Myocyte (in vitro differentiated cells): Measurements from ENCODE around the gene ESPNL. TPM values are rescaled to one million over a fixed set of nuclear protein-coding genes. Genes with fewer than 3 reads are reported as not detected.
"Not testable (repeated sequence)": the region's sequence is repeated elsewhere in the genome, so short reads cannot be mapped to it uniquely, and the experiment has no call there.

ENCODE experiments used
- DNase-seq: peaks from one replicate; pipeline ENCODE4 v3.0.0-alpha.2; 2012; ENCODE audit warnings: low read depth
- total RNA-seq: library from RNA; depleted of rRNA; stranded (reverse); fragments of >200 nt; gene quantifications from 2 replicates; pipeline ENCODE4 v1.2.3, GENCODE V29; 2014

The ESPNL gene
- total RNA-seq, 1 donor from 2014 or later: 7.4 TPM

GRCh38 chr2:238168196-238169047 lies 68.3 kb downstream of the ESPNL start:
- DNase-seq: no peak

GRCh38 chr2:238169048-238169707 lies 69.0 kb downstream of the ESPNL start:
- peak; percentile 45 for DNase-seq

- DNase-seq: no peak
Measured at GRCh38 chr2:238169708-238170251, 69.6 kb downstream of the ESPNL start.

- no peak for DNase-seq
Measured at GRCh38 chr2:238170386-238171071, 70.4 kb downstream of the ESPNL start.

GRCh38 chr2:238171072-238171431 lies 70.9 kb downstream of the ESPNL start:
- DNase-seq: not testable (repeated sequence)

GRCh38 chr2:238171575-238172187 lies 71.5 kb downstream of the ESPNL start:
- DNase-seq: no peak

GRCh38 chr2:238172439-238172838 lies 72.3 kb downstream of the ESPNL start:
- DNase-seq: no peak

GRCh38 chr2:238173692-238174091 lies 73.6 kb downstream of the ESPNL start:
- DNase-seq: no peak

GRCh38 chr2:238174291-238174690 lies 74.2 kb downstream of the ESPNL start:
- DNase-seq: no peak

GRCh38 chr2:238174701-238175100 lies 74.6 kb downstream of the ESPNL start:
- DNase-seq: no peak

GRCh38 chr2:238176613-238177012 lies 76.5 kb downstream of the ESPNL start:
- no peak for DNase-seq

- DNase-seq: no peak
Measured at GRCh38 chr2:238180554-238180953, 80.4 kb downstream of the ESPNL start.

GRCh38 chr2:238182362-238182761 lies 82.2 kb downstream of the ESPNL start:
- no peak for DNase-seq

Other genes starting within 250 kb of the ESPNL start
- gene RAMP1, start 240.7 kb upstream of the ESPNL start, total RNA-seq: 19.5 and 20.9 TPM in 2 replicates
- 69.4 and 135 TPM in 2 replicates for gene UBE2F, start 133.3 kb upstream of the ESPNL start, total RNA-seq
- 20.6 and 34.4 TPM in 2 replicates for gene SCLY, start 39.3 kb upstream of the ESPNL start, total RNA-seq
- 59.5 and 61.3 TPM in 2 replicates for gene KLHL30, start 38.3 kb downstream of the ESPNL start, total RNA-seq
- gene ERFE, start 58.6 kb downstream of the ESPNL start, total RNA-seq: 8.5 and 10.1 TPM in 2 replicates
- 13.6 and 15.6 TPM in 2 replicates for gene ILKAP, start 103.4 kb downstream of the ESPNL start, total RNA-seq
- 289 and 488 TPM in 2 replicates for gene HES6, start 139.7 kb downstream of the ESPNL start, total RNA-seq
- gene PER2, start 188.3 kb downstream of the ESPNL start, total RNA-seq: 3.1 and 6.6 TPM in 2 replicates
- 8.2 and 8.8 TPM in 2 replicates for gene TRAF3IP1, start 220.2 kb downstream of the ESPNL start, total RNA-seq